Testis (tissue), 3 donors: Measurements from ENCODE around the gene PLOD2. TPM values are rescaled to one million over a fixed set of nuclear protein-coding genes. Genes with fewer than 3 reads are reported as not detected.

Experiments
- DNase-seq: peaks from one replicate; pipeline ENCODE4 v3.0.0-alpha.2; 2019
- H3K27ac ChIP-seq, 2 donors: fragments of 200-600 bp; sonication (generic); one replicate each; pipeline ENCODE4 v1.5.1; 2019
- H3K27me3 ChIP-seq: fragments of 200-600 bp; sonication (generic); one replicate; pipeline ENCODE4 v1.5.1; 2019
- H3K36me3 ChIP-seq: fragments of 200-600 bp; sonication (generic); one replicate; pipeline ENCODE4 v1.5.1; 2017; ENCODE audit warnings: low read depth; ENCODE audit errors: missing control alignments
- H3K4me1 ChIP-seq: fragments of 200-600 bp; sonication (generic); one replicate; pipeline ENCODE4 v1.5.1; 2019
- H3K4me3 ChIP-seq, 2 donors: fragments of 200-600 bp; sonication (generic); one replicate each; pipeline ENCODE4 v1.5.1; 2017 to 2019
- H3K9me3 ChIP-seq: fragments of 200-600 bp; sonication (generic); one replicate; pipeline ENCODE4 v1.5.1; 2017
- CTCF ChIP-seq, 3 experiments: fragments of 450-650 bp in 2 of 3; fragments of 200-600 bp in 1 of 3; sonication (generic) in 1 of 3; IDR thresholded peaks; one replicate each; pipeline ENCODE4 v1.5.1; 2016 to 2019; ENCODE audit warnings: antibody characterized with exemption in 3 of 3, mild to moderate bottlenecking in 2 of 3, moderate library complexity in 1 of 3
- POLR2A ChIP-seq: fragments of 450-650 bp; IDR thresholded peaks from one replicate; pipeline ENCODE4 v1.6.1; 2017; ENCODE audit warnings: antibody characterized with exemption, mild to moderate bottlenecking, moderate library complexity
- WGBS, 2 donors: methylation state at CpG; one replicate each; pipeline ENCODE4 v1.1.5; 2018; 5-methylcytosine and 5-hydroxymethylcytosine counted together
- intact Hi-C: fragments of 100-400 bp; cut with DNase I; formaldehyde crosslinking; loops from one replicate; pipeline ENCODE4 v1.15.1; 2023; ENCODE audit warnings: low total_unique reads
- polyA plus RNA-seq: library from polyadenylated mRNA; stranded (reverse); fragments of 350-450 nt; fragmentation: Illumina TruSeq; extraction: RNeasy Lipid Tissue Mini Kit (QIAGEN cat#74804); gene quantifications from one replicate; pipeline ENCODE4 v1.2.3, GENCODE V29; 2014; ENCODE audit warnings: low read depth, low replicate concordance; ENCODE audit not compliant: insufficient read depth
- total RNA-seq, 2 donors: library from RNA; depleted of rRNA; stranded (reverse); fragments of >200 nt; gene quantifications; one replicate each; pipeline ENCODE4 v1.2.3, GENCODE V29; 2016

PLOD2 gene
- total and polyA plus RNA-seq, 3 donors from 2014 or later, result 9.9 to 20.9 (median 13.4) TPM

- no peak for DNase-seq
- Histone ChIP-seq H3K27me3 (no peaks in the 10 kb centered on the region), H3K27ac (no peak overlapping the region), H3K9me3 (no peaks in the 10 kb centered on the region), H3K4me1 (no peaks in the 10 kb centered on the region), H3K36me3 (no peaks in the 10 kb centered on the region), H3K4me3 (no peak overlapping the region)
- TF ChIP-seq CTCF (IDR thresholded peaks at IDR 0.05), result no peak
- TF ChIP-seq POLR2A, result no peak
- intact Hi-C loops, result no loop called here
- WGBS, 2 donors, result 94 to 96% methylated on average over 5 of the region's 5 CpGs
Measured at GRCh38 chr3:146037697-146038096, 123.3 kb downstream of the PLOD2 start.

GRCh38 chr3:146036281-146036680 lies 124.7 kb downstream of the PLOD2 start:
- no peak for DNase-seq
- WGBS, 2 donors, result 83 to 97% methylated on average over 1 of the region's 1 CpG
- TF ChIP-seq CTCF (IDR thresholded peaks at IDR 0.05) (no peak), POLR2A (no peak)
- no peaks in the 10 kb centered on the region for H3K4me1 ChIP-seq
- intact Hi-C loops, result no loop called here
- H3K9me3 ChIP-seq, result no peaks in the 10 kb centered on the region
- H3K27ac ChIP-seq, result no peak overlapping the region
- H3K27me3 ChIP-seq, result no peaks in the 10 kb centered on the region
- H3K36me3 ChIP-seq, result no peaks in the 10 kb centered on the region
- no peak overlapping the region for H3K4me3 ChIP-seq

GRCh38 chr3:146035366-146035765 lies 125.6 kb downstream of the PLOD2 start:
- Histone ChIP-seq H3K36me3 (no peaks in the 10 kb centered on the region), H3K9me3 (no peaks in the 10 kb centered on the region), H3K27ac (no peak overlapping the region), H3K4me3 (no peak overlapping the region), H3K27me3 (no peaks in the 10 kb centered on the region), H3K4me1 (no peaks in the 10 kb centered on the region)
- TF ChIP-seq CTCF (IDR thresholded peaks at IDR 0.05) (no peak), POLR2A (no peak)
- DNase-seq, result no peak
- intact Hi-C loops, result no loop called here
- WGBS, 2 donors, result 72 to 86% methylated on average over 5 of the region's 5 CpGs

GRCh38 chr3:146033950-146034349 lies 127.0 kb downstream of the PLOD2 start:
- DNase-seq, result no peak
- Histone ChIP-seq H3K27ac (no peak overlapping the region), H3K27me3 (no peaks in the 10 kb centered on the region), H3K4me3 (no peak overlapping the region), H3K36me3 (no peaks in the 10 kb centered on the region), H3K9me3 (no peaks in the 10 kb centered on the region), H3K4me1 (no peaks in the 10 kb centered on the region)
- intact Hi-C loops, result no loop called here
- TF ChIP-seq POLR2A, result no peak
- no peak for TF ChIP-seq CTCF (IDR thresholded peaks at IDR 0.05)

GRCh38 chr3:146026547-146026946 lies 134.4 kb downstream of the PLOD2 start:
- 51 to 65% methylated on average over 1 of the region's 1 CpG for WGBS, 2 donors
- H3K9me3 ChIP-seq, result no peaks in the 10 kb centered on the region
- TF ChIP-seq POLR2A, result no peak
- TF ChIP-seq CTCF (IDR thresholded peaks at IDR 0.05), result no peak
- no peaks in the 10 kb centered on the region for H3K36me3 ChIP-seq
- no peaks in the 10 kb centered on the region for H3K4me1 ChIP-seq
- no peak for DNase-seq
- intact Hi-C loops, result no loop called here
- H3K27ac ChIP-seq, result no peak overlapping the region
- no peaks in the 10 kb centered on the region for H3K27me3 ChIP-seq
- no peak overlapping the region for H3K4me3 ChIP-seq
